GM18498 (cell line): ENCODE results near the gene NRG4.
"Not testable (repeated sequence)": the region's sequence is repeated elsewhere in the genome, so short reads cannot be mapped to it uniquely, and the experiment has no call there.

Source experiments
- ATAC-seq: cut with Tn5 transposase; IDR thresholded peaks from one replicate; pipeline ENCODE4 v1.9.1; 2021; ENCODE audit warnings: mild to moderate bottlenecking, moderate library complexity; ENCODE audit not compliant: unreplicated experiment

Gene NRG4

DNA sequence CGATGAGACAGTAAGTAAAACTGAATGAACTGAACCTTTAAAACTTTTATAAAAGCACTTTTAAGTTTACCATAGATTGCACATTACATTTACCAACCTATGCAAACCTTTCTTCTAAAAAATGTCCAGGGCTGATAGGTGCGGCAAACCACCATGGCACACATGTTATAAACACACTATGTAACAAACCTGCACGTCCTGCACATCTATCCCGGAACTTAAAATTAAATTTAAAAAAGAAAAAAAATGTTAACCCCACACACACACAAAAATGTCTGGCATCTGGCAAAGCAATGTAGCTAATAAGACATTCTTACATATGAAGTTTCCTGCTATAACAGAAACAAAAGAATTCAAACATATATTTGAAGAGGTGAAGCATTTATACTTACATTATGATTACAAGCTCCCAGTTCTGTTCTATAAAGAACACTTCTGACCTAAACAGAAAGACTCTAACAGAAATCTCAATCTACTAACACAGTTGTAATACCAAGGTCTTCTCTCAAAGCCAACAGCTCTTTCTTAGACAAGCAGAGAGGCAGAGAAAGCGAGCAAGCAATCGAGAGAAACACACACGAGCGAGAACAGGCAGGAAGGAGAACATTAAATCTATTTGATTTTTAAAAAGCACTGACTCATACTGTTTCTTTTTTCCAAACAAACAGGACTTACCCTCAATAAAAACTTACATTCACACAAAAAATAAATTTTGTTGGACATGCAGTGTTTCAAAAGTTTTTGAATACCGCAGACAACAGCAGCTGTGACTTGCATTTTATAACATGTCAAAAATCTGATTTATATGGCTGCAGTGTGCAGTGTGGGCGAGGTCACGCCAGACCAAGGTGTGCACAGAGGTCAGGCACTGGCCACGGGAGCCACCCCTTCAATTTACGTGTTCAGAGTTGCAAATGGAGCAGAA, at the start of gene NRG4:
Gene NRG4 (minus strand): TSS at position 798 of the 925 bp plus-strand sequence. CDS start 1,194 bp downstream, outside the sequence.
- no peak for ATAC-seq

DNA sequence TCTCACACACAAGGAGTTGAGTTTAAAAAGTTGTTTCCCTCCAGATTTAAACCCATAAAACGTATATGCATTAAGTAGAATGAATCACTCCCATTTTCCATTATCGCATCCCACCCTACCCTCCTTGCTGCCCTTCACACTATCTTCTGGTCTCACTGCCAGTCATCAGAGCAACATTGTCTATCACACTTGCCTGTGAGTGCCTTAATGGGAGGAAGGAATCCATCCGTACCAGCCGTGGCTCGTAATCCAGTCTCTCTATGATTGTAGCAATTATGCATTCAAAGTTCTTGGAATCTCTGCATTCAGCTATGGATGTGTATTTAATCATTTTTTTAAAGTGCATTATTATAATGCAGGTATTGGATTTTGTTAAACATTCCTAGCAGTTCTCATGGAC, 49.5 kb upstream of the NRG4 start:
- ATAC-seq: no peak

DNA sequence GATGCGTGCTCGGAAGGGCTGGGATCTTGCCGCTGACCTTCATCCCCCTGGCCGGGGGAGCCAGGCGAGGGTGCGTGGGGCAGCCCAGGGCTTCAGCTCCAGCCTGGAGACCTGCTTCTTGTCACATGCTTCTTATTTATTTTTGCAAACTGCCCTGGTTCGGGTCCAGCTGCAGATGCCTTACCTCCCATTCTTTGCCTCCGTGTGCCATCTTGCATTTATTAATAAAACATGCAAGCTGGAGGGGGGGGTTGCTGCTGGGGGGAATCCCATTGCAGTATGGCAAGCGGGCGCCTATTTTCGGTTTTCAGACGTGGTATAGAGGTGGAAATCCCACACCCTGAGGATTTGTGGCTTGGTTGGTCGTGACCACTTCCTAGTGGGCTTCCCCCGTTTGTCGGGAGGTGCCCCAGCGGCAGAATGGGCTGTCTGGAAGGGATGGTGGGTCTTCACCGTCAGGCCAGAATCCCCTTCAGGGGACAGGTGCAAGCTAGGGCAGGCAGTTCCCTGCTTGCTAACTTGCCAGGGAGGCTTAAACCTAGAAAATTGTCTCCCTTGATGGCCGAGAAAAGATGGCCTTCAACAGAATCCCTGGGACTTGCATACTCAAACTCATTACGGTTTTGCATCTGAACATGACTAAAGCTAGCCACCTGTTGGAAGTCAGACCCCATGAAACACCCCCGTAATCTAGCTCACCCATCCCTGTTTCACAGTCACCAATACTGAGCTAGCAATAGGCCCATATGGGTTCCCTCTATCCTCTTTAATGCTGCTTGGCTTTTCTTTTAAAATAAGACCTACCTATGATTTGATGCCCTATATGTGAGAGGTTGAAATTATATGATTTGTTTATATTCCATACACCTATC, 48.1 kb upstream of the NRG4 start:
- ATAC-seq: no peak

- ATAC-seq: peak; percentile 28
These were observed 47.3 kb upstream of the NRG4 start, which contains the start of gene TMEM266 for GRCh38 chr15:76059320-76060117. TMEM266 (plus strand) TSS chr15:76059985; CDS start chr15:76134264, 74,279 bp downstream.

- no peak for ATAC-seq
These were observed 46.6 kb upstream of the NRG4 start for GRCh38 chr15:76058714-76059319.

DNA sequence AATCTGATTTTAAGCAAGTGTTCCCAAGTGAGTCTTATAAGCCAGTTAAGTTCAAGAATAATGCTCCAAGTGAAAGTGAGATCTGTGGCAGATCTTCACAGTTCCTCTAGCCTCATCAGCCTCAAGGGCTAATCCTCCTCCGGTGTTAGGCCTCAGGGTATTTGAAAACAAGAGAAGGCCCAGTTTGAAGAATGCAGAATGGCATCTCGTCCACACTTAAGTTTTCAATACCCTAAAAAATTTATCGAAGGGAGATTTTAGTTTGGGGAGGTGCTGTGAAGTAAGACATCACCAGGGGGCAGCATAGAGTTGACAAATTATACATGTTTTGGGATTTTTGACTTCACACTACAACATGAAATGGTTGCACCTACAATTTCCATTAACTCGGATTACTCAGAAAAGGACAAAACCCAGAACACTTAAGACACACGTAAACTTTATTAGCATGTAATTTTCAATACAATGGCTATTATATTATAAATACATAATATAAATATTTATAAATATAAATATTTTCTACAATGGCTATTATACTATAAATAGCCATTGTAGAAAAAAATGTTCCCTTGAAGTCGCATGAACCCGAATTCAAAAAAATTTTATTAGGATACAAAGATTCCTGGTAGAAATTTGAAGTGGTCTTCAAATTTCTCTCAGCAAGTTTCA, 45.2 kb upstream of the NRG4 start:
- peak; percentile 31 for ATAC-seq

DNA sequence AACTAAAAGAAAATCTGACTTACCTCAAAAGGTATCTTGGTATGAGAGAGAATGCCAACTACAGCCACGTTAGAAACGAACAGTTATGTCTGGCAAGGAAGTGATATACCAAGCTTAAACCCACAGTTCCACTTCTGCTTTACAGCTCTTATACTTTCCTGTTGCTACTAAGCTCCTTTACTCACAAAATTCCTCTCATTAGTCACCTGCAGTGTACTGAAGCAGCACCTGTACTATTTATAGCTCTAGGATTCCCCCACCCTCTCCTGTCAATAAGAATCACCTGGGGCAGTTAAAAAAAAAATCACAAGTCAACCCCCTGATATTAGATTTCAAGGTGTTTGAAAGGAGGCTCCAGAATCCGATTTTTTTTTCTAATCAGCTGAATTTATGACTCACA, 44.7 kb upstream of the NRG4 start:
- peak; percentile 60 for ATAC-seq

- not testable (repeated sequence) for ATAC-seq
These were observed 42.0 kb upstream of the NRG4 start for GRCh38 chr15:76054201-76054600.

DNA sequence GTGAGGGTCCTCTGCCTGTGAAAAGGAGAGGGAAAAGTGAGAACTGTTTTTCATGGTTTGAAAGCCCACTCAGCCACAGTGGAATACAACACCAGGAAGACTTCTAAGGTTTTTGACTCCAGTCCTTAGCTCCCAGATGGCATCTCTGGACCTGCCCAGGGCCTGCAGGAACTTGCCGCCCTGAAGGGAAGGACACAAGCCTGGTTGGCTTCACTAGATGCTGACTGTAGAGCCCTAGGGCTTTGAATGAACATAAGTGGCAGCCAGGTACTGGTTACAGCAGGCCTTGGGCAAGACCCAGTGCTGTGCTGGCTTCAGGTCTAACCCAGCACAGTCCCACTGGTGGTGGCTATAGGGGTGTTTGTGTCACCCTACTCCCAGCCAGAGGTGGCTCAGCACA, 26.3 kb upstream of the NRG4 start:
- no peak for ATAC-seq

DNA sequence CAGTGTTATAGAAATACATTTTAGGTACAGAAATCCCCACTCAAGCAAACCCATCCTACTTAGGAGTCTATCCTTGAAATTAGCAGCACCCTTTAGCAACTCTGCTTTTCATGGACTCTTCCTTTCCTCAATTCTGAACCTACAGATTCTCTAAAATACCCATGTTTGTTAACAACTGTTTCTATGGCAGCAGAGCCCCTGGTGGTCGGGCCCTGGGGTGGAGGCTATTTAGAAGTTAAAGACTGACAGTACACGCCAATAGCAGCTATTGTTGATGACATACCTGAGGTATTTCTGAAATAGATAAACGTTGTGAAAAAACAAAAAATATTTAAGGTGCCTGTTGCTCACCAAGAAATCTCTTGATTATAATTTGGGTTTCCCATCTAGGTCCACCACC, 23.4 kb upstream of the NRG4 start:
- no peak for ATAC-seq

DNA sequence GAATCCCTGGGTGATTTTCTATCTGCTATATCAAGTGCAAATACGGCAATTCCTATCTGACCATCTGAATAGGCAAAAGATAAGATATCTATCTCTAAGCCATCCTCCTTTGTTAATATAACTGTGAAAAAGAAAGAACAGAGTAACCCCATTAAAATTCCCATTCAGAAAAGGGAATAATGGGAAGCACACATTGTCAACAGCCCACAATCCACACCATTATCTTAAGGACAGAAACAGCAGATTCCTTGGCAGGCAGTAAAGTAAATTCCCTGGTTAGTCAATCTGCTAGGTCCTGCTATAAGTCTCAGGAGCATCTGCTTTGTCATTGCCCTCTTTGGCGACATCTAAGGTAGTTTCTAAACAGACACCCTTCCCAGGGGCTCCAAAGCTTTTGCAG, 21.9 kb upstream of the NRG4 start:
- ATAC-seq: no peak

DNA sequence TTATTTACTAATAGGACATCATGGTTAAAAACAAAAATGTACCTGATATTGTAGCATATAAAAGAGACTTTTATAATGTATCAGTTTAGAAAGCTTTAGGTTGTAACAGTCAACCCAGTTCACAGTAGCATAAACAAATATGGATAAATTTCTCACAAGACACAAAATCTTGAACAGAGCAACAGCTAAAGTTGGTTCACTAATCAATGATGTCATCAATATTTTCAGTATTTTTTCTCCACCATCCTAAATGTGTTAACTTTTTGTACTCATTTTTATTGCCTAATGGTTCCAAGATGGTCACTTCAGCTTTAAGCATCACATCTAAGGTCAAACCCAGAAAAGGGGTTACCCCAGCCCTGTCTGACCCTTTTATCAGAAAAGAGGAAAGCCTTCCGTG, 21.2 kb upstream of the NRG4 start:
- ATAC-seq: no peak

DNA sequence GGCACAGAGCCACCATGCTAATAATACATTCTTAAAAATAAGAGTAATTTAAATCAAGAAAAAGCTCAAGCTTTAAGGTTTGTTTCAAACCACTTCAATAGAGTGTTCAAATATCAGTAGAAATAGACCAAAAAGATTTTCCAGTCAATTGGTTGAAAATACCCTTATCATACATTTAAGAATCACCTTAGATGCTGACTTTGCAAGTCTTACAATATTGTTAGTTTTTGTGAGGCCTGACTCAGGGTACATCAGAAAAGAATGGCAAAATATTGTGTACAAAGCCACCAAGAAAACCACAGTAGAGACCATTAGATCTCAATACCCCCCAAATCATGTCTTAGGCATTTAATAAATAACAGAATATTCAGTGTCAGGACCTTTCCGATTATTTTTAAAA, 19.8 kb upstream of the NRG4 start:
- no peak for ATAC-seq

- ATAC-seq: no peak
These were observed 12.0 kb upstream of the NRG4 start for GRCh38 chr15:76024021-76024768.

DNA sequence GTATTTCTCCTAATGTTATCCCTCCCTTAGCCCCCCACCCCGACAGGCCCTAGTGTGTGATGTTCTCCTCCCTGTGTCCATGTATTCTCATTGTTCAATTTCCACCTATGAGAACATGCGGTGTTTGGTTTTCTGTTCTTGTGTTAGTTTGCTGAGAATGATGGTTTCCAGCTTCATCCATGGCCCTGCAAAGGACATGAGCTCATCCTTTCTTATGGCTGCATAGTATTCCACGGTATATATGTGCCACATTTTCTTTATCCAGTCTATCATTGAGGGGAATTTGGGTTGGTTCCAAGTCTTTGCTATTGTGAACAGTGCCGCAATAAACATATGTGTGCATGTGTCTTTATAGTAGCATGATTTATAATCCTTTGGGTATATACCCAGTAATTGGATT, 1.2 kb upstream of the NRG4 start:
- ATAC-seq: not testable (repeated sequence)

DNA sequence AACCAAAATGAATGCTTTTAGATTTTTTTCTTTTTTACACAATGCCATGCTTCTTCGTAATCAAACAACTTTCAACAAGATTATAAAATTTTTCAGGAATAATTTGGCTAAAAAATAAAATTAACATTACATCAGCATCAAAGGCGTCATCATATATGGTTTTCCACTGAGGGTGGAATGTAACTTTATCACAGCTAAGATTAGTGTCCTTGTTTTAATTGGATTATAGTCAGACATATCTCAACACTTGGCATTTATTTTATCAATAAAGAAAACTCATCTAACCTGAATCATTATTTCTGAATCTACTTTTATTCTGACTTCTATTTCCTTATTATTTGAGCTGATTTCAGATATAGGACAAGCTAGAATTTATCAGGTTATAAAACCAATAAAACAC, 1.6 kb downstream of the NRG4 start:
- ATAC-seq: no peak

- no peak for ATAC-seq
These were observed 6.0 kb downstream of the NRG4 start for GRCh38 chr15:76006136-76006778.

GRCh38 chr15:76003364-76003763, 8.9 kb downstream of the NRG4 start:
- ATAC-seq: no peak

DNA sequence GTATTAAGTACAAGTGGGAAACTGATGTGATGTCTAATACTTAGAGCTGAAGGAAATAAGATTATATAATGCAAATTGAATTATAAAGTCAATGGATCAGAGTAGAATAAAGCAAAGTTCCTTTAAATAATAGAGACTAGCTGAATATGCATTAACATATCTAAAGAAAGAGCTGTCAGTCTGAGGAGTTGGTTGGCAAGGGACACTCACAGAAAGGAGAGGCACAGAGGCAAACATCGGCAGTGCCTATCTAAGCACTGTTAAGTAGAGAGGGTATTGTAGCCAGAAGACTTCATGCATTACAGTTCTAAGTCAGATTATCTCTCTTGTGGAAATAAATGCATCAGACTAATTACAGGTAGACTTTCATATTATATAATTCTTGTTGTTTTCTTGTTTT, 16.6 kb downstream of the NRG4 start:
- ATAC-seq: no peak
